Endothelial cell of umbilical vein (primary cell): ENCODE data around the gene TNNT3.

Experiments used
- MYC ChIP-seq: IDR thresholded peaks from one replicate; pipeline ENCODE4 v1.6.1; 2011; ENCODE audit warnings: mild to moderate bottlenecking, low read depth, low read length
- TF ChIP-seq, protein P1 (sequence below), 2 donors: IDR thresholded peaks; 1 replicate in 1 of 2; 2 replicates in 1 of 2; pipeline ENCODE4 v1.5.1; 2011; ENCODE audit warnings: low read length in 2 of 2, mild to moderate bottlenecking in 2 of 2, moderate library complexity in 2 of 2, control low read depth in 1 of 2, inconsistent platforms in 1 of 2, low read depth in 1 of 2; ENCODE audit not compliant: insufficient read depth in 1 of 2; ENCODE audit errors: extremely low read depth in 1 of 2

GRCh38 chr11:1949302-1949701 is 29.8 kb downstream of the TNNT3 start:
- TF ChIP-seq, protein P1, sequence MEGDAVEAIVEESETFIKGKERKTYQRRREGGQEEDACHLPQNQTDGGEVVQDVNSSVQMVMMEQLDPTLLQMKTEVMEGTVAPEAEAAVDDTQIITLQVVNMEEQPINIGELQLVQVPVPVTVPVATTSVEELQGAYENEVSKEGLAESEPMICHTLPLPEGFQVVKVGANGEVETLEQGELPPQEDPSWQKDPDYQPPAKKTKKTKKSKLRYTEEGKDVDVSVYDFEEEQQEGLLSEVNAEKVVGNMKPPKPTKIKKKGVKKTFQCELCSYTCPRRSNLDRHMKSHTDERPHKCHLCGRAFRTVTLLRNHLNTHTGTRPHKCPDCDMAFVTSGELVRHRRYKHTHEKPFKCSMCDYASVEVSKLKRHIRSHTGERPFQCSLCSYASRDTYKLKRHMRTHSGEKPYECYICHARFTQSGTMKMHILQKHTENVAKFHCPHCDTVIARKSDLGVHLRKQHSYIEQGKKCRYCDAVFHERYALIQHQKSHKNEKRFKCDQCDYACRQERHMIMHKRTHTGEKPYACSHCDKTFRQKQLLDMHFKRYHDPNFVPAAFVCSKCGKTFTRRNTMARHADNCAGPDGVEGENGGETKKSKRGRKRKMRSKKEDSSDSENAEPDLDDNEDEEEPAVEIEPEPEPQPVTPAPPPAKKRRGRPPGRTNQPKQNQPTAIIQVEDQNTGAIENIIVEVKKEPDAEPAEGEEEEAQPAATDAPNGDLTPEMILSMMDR (IDR thresholded peaks at IDR 0.05; ENCODE audit: extremely low read depth in 1 of 2, insufficient read depth in 1 of 2, low read depth in 1 of 2, low read length in 2 of 2), result no peak
- TF ChIP-seq MYC, result no peak
